Activated CD4-positive, alpha-beta T cell treated with anti-CD3 and anti-CD28 coated beads for 36 hours (primary cell): ENCODE measurements around the gene NAA10. TPM values are rescaled to one million over a fixed set of nuclear protein-coding genes. Genes with fewer than 3 reads are reported as not detected.

ENCODE experiments used
- ATAC-seq: fragments of 200-7000 bp; cut with Tn5 transposase; one replicate; pipeline ENCODE4 v1.10.0; 2021; ENCODE audit warnings: mild to moderate bottlenecking, moderate library complexity
- CTCF ChIA-PET: fragments of 350-600 bp; sonication (Branson Sonifier 250); formaldehyde crosslinking; loops from one replicate; lab custom pipeline; 2021; ENCODE audit warnings: antibody characterized with exemption; lab: Charles Lee
- POLR2A ChIA-PET: fragments of 350-600 bp; sonication (Branson Sonifier 250); formaldehyde crosslinking; loops from one replicate; lab custom pipeline; 2021; ENCODE audit warnings: antibody characterized with exemption, inconsistent platforms; lab: Charles Lee
- DNase-seq: peaks from one replicate; pipeline ENCODE4 v3.0.0-alpha.2; 2020
- H3K27ac Mint-ChIP-seq: one replicate; pipeline ENCODE4 v1.8.0; 2021; ENCODE audit warnings: mixed read lengths
- H3K27me3 Mint-ChIP-seq: one replicate; pipeline ENCODE4 v1.8.0; 2021; ENCODE audit warnings: mixed read lengths
- H3K36me3 Mint-ChIP-seq: one replicate; pipeline ENCODE4 v1.8.0; 2021; ENCODE audit warnings: low read depth, mixed read lengths
- H3K4me1 Mint-ChIP-seq: one replicate; pipeline ENCODE4 v1.8.0; 2021; ENCODE audit warnings: mixed read lengths
- H3K4me3 Mint-ChIP-seq: one replicate; pipeline ENCODE4 v1.8.0; 2021; ENCODE audit warnings: mild to moderate bottlenecking, moderate library complexity, mixed read lengths
- H3K9me3 Mint-ChIP-seq: one replicate; pipeline ENCODE4 v1.8.0; 2021; ENCODE audit warnings: low read depth, mixed read lengths
- intact Hi-C, 2 experiments: fragments of 100-400 bp; cut with DNase I in 1 of 2; cut with micrococcal nuclease in 1 of 2; formaldehyde crosslinking; loops; one replicate each; pipeline versions ENCODE4 v1.14.2 to v1.15.1; 2022 to 2024; cut with DNase I, micrococcal nuclease
- total RNA-seq, 2 experiments: library from RNA; stranded (reverse); gene quantifications; one replicate each; pipeline ENCODE4 v1.2.3, GENCODE V29; 2021

NAA10 gene
- total RNA-seq, 2 experiments from 2014 or later = 108 to 115 TPM

DNA sequence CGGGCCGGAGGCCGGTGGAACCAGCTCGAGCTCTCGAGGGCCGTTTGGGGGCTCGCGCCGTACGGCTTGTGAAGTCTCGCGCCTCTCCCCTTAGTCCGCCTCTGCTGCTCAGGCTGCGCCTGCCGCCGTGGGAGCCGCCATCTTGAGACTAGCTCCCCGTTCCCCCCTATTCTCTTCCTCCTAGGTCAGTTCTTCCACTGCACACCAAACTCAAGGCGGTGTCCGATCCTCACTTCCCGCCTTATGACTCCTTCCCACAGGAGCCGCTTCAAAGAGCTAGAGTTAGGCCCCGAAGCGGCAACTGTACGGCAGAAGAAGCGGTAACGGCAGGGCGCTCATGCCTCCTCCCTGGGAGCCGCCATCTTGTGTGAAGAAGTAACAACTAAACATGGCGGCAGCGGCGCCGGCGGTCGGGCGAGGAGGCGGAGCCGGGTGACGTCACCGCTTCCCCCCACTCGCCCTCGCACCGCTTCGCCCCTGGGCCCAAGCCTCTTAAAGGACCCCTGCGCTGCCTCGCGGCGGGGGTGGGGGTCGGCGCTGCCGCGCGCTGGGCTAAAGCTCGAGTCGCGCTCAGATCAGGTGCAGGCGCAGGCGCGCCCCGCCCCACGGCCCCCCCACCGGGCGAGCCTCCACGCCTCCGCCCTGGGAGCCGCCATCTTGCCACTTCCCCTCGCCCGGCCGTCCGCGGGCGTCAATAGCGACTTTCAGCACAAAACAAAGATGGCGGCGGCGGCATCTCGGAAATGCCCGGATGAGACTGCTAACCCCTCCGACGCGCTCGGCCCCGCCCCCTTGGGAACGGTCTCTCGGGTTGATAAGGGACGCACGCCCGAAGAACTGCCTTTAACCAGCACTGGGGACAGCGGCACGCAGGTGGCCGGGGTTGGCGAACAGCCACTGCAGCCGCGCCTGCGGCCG, 36.9 kb upstream of the NAA10 start, which contains the start of gene HCFC1:
HCFC1 (minus strand) TSS at position 369 of the 918 bp plus-strand sequence. CDS start 978 bp downstream, outside the sequence.
- ChIA-PET CTCF (interaction anchor here (0.6 to 1.0 kb wide), 4 partner anchors 23 to 402 kb away, joined by 3 to 5 read pairs (median 3); no protein-coding TSS in a partner anchor), POLR2A (interaction anchor here (1.1 to 1.7 kb wide), 2 partner anchors 46 to 399 kb away, joined by 4 to 8 read pairs; partner anchors contain the start of gene ARHGAP4)
- H3K36me3 Mint-ChIP-seq = peaks cover 31% of the 10 kb centered on the region
- H3K4me1 Mint-ChIP-seq = peaks cover 31% of the 10 kb centered on the region
- intact Hi-C loops = loop anchor here (1.0 to 10.0 kb wide), 17 partner anchors 13 to 791 kb away; partner anchors contain the start of genes EMD (in 2 of the 2), IDH3G (in 2 of the 2), SSR4 (in 2 of the 2) and ABCD1 (in 1 of the 2)
- peak within 1 kb of the TSS; percentile 94 for H3K4me3 Mint-ChIP-seq
- peak; percentile 34 for ATAC-seq
- DNase-seq = peak; percentile 94
- H3K9me3 Mint-ChIP-seq = no peaks in the 10 kb centered on the region
- H3K27ac Mint-ChIP-seq = peak within 1 kb of the TSS; percentile 100
- H3K27me3 Mint-ChIP-seq = no peaks in the 10 kb centered on the region

DNA sequence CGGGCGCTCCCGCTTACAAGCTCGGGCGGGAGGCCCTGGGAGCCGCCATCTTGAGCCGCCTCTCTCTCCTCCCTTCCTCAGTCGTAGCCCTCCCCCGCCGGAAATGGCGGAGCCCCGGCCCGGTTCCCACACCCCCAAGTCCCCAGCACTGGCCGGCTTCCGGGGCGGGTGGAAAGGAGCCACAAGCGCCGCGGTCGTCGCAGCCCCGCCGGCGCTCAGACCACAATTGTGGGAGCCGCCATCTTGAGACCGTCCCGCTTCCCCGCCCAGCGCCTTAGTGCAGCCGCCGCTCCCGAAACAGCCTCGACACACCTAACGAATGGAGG, 36.2 kb upstream of the NAA10 start:
- intact Hi-C loops = loop anchor here (1.0 to 10.0 kb wide), 10 partner anchors 43 to 791 kb away; partner anchors contain the start of genes IDH3G (in 2 of the 2), SSR4 (in 2 of the 2), ATP6AP1 (in 1 of the 2) and CCNQ (in 1 of the 2)
- no peaks in the 10 kb centered on the region for H3K9me3 Mint-ChIP-seq
- H3K4me3 Mint-ChIP-seq = peak overlapping the region; percentile 94
- peak overlapping the region; percentile 100 for H3K27ac Mint-ChIP-seq
- peaks cover 32% of the 10 kb centered on the region for H3K36me3 Mint-ChIP-seq
- H3K4me1 Mint-ChIP-seq = peaks cover 38% of the 10 kb centered on the region
- POLR2A ChIA-PET = interaction anchor here (0.7 to 1.7 kb wide), 4 partner anchors 13 to 400 kb away, joined by 3 to 8 read pairs (median 4); partner anchors contain the start of gene ARHGAP4
- ATAC-seq = peak; percentile 28
- peak; percentile 92 for DNase-seq
- H3K27me3 Mint-ChIP-seq = no peaks in the 10 kb centered on the region
- CTCF ChIA-PET = interaction anchor here (0.6 to 1.0 kb wide), 3 partner anchors 48 to 402 kb away, joined by 3 to 5 read pairs (median 3); no protein-coding TSS in a partner anchor

DNA sequence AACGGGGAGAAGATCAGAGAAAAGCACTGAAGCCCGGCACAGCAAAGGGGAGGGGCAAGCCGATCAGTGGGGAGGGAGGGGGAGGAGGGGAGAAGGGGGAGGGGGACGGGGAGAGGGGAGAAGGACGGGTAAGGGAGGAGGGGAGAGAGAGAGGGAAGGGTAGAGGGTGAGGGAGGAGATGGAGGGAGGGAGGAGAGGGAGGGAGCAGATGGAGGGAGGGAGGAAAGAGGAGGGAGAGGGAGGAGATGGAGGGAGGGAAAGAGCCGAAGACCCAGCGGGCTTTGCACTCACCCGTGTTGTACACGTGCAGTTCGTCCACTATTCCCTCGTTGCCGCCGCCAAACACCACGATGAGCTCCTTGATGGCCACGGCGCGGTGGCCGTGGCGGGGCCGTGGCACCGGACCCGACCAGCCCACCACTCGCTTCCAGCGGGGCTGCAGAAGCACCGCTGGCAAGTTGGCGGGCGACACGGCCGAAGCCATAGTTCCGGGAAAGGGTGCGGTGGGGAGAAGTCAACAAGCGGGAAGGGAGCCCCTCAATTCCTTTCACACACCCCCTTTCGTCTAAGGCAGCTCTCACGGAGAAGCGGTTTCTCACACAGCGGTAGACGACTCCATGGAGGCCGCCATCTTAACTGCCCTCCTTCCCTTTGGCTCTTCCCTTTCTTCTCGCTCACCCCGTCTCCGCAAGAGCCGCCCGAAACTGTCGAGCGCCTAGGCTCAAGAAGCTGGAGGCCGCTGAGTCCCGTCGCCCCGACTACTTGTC, 35.7 kb upstream of the NAA10 start:
- POLR2A ChIA-PET = interaction anchor here (0.7 to 1.7 kb wide), 4 partner anchors 12 to 400 kb away, joined by 3 to 8 read pairs (median 4); partner anchors contain the start of gene ARHGAP4
- DNase-seq (peak; percentile 63), ATAC-seq (no peak)
- no peaks in the 10 kb centered on the region for H3K9me3 Mint-ChIP-seq
- H3K4me3 Mint-ChIP-seq = peak overlapping the region; percentile 94
- H3K27ac Mint-ChIP-seq = peak overlapping the region; percentile 100
- no peaks in the 10 kb centered on the region for H3K27me3 Mint-ChIP-seq
- intact Hi-C loops = loop anchor here (1.0 to 10.0 kb wide), 10 partner anchors 42 to 792 kb away; partner anchors contain the start of genes IDH3G (in 2 of the 2), SSR4 (in 2 of the 2), ATP6AP1 (in 1 of the 2) and CCNQ (in 1 of the 2)
- H3K4me1 Mint-ChIP-seq = peaks cover 40% of the 10 kb centered on the region
- peaks cover 32% of the 10 kb centered on the region for H3K36me3 Mint-ChIP-seq
- CTCF ChIA-PET = interaction anchor here (0.6 to 1.0 kb wide), 2 partner anchors 47 to 403 kb away, joined by 3 read pairs; no protein-coding TSS in a partner anchor

DNA sequence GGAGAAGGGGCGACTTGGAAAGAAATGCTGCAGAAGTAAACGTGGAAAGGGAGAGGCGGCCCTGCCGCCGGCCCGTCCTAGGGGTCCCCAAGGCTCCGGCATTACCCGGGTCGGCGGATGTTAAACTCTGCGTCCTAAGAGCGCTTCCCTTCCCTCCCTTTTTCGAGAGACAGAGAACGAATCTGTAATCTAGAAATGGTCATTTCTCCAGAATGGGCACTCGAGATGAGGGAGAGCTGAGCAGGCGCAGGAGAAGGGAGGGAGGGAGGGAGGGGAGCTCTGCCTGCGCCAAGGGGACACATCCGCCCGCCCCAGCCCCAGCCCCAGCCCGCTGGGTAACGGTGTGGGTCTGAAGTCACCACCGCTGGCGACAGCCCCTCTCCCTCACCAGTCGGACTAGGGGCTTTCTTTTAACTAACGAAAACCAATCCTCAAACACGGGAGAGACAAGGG, 35.1 kb upstream of the NAA10 start:
- CTCF ChIA-PET = no interaction called here
- Mint-ChIP-seq H3K9me3 (no peaks in the 10 kb centered on the region), H3K27me3 (no peaks in the 10 kb centered on the region), H3K4me1 (peaks cover 44% of the 10 kb centered on the region), H3K36me3 (peaks cover 32% of the 10 kb centered on the region), H3K4me3 (peak overlapping the region; percentile 94), H3K27ac (peak overlapping the region; percentile 86)
- intact Hi-C loops = loop anchor here (2.0 to 10.0 kb wide), 7 partner anchors 51 to 792 kb away; partner anchors contain the start of genes ATP6AP1 (in 1 of the 2), CCNQ (in 1 of the 2), DKC1 (in 1 of the 2) and EMD (in 1 of the 2)
- ATAC-seq (no peak), DNase-seq (peak; percentile 47)
- POLR2A ChIA-PET = no interaction called here

DNA sequence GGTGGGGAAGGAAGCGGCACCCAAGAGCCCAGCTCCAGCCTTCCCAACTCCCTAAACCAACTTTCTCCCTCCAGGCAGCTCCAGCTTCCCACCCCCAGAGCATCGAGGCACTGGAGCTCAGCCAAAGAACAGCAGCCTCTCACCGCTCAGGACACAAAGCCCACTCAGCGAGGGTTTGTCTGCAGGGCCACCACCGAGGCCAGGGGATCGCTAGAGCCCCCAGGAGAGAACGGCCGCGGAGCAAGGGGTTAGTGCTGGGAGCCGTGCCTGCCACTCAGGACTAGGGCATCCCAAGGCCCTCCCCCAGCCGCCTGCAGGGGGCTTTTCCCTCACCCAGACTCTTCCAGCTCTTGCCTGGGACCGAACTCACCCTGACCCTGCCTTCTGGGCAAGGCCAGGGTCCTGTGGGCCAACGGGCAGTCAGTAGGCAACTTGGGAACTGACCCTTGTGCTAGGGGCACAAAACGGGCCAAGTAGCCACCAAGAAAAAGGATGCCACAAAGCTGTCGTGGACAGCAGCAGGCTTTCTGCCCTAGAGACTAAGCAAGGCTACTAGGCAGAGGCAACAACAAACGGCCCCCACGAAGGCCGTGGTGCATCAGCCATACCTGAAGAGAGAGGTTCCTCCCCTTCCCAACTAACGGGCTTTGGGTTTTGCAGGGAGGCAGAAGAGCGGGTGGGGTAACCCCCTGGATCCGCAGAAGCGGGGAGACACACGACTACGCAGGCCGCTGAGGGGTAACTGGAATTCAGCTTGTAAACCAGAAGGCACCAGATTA, 34.5 kb upstream of the NAA10 start:
- CTCF ChIA-PET = interaction anchor here (0.6 to 3.7 kb wide), 6 partner anchors 22 to 548 kb away, joined by 3 to 19 read pairs (median 4); partner anchors contain the start of genes IDH3G and SSR4
- peaks cover 36% of the 10 kb centered on the region for H3K36me3 Mint-ChIP-seq
- POLR2A ChIA-PET = interaction anchor here (3.1 kb wide), 1 partner anchor 44 kb away, joined by 12 read pairs; the partner anchor contains the start of gene ARHGAP4
- peaks cover 40% of the 10 kb centered on the region for H3K4me1 Mint-ChIP-seq
- H3K27me3 Mint-ChIP-seq = no peaks in the 10 kb centered on the region
- H3K4me3 Mint-ChIP-seq = peak overlapping the region; percentile 94
- peak overlapping the region; percentile 86 for H3K27ac Mint-ChIP-seq
- ATAC-seq = no peak
- intact Hi-C loops = no loop called here
- H3K9me3 Mint-ChIP-seq = no peaks in the 10 kb centered on the region
- no peak for DNase-seq

DNA sequence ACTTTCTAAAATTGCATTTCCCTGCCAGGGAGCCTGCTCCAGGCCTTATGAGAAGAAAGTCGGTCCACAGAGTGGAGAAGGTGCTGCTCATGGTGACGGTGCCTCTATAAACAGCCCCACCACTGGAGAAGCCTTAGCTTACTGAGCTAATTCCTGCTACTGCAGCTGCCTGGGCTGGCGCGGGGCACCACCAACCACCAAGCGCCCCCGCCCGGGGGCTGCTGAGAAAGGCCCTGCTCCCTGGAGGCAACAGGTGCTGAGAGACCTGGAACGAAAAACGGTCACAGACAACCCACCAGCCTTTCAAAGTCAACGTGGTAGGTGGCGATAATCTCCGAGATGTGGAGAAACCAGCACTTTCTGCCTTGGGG, 33.9 kb upstream of the NAA10 start:
- Mint-ChIP-seq H3K9me3 (no peaks in the 10 kb centered on the region), H3K27ac (peak overlapping the region; percentile 78), H3K4me1 (peaks cover 36% of the 10 kb centered on the region), H3K36me3 (peaks cover 36% of the 10 kb centered on the region), H3K4me3 (peak overlapping the region; percentile 94), H3K27me3 (no peaks in the 10 kb centered on the region)
- DNase-seq (peak; percentile 64), ATAC-seq (no peak)
- intact Hi-C loops = no loop called here
- CTCF ChIA-PET = interaction anchor here (0.6 to 3.7 kb wide), 7 partner anchors 21 to 548 kb away, joined by 3 to 19 read pairs (median 3); partner anchors contain the start of genes IDH3G and SSR4
- POLR2A ChIA-PET = interaction anchor here (3.1 kb wide), 1 partner anchor 43 kb away, joined by 12 read pairs; the partner anchor contains the start of gene ARHGAP4

DNA sequence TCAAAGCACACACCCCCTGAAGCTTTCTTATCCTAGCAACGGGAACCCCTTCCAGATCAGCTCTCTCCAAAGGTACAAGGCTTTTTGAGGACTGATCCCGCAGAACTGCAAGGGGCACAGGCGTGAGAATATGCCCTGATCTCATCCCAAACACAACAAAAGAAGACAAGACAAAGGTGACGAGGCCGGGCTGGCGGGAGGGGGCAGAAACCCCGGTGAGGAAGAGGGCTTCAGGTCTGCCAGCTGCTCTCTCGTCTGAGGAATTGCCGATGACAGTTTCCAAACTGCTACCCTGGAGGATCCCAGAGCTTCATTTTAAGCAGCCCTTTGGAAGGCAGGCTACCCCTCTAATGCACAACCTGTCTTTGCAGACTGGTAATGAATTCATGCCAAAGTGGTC, 33.4 kb upstream of the NAA10 start:
- peak overlapping the region; percentile 94 for H3K4me3 Mint-ChIP-seq
- ChIA-PET CTCF (interaction anchor here (1.1 to 3.7 kb wide), 5 partner anchors 16 to 46 kb away, joined by 3 to 19 read pairs (median 3); no protein-coding TSS in a partner anchor), POLR2A (interaction anchor here (1.4 to 3.1 kb wide), 2 partner anchors 43 to 411 kb away, joined by 3 to 12 read pairs; partner anchors contain the start of genes ARHGAP4 and EMD)
- intact Hi-C loops = no loop called here
- no peaks in the 10 kb centered on the region for H3K9me3 Mint-ChIP-seq
- H3K27me3 Mint-ChIP-seq = no peaks in the 10 kb centered on the region
- H3K4me1 Mint-ChIP-seq = peaks cover 34% of the 10 kb centered on the region
- peaks cover 35% of the 10 kb centered on the region for H3K36me3 Mint-ChIP-seq
- H3K27ac Mint-ChIP-seq = peak overlapping the region; percentile 96
- no peak for DNase-seq
- ATAC-seq = no peak

DNA sequence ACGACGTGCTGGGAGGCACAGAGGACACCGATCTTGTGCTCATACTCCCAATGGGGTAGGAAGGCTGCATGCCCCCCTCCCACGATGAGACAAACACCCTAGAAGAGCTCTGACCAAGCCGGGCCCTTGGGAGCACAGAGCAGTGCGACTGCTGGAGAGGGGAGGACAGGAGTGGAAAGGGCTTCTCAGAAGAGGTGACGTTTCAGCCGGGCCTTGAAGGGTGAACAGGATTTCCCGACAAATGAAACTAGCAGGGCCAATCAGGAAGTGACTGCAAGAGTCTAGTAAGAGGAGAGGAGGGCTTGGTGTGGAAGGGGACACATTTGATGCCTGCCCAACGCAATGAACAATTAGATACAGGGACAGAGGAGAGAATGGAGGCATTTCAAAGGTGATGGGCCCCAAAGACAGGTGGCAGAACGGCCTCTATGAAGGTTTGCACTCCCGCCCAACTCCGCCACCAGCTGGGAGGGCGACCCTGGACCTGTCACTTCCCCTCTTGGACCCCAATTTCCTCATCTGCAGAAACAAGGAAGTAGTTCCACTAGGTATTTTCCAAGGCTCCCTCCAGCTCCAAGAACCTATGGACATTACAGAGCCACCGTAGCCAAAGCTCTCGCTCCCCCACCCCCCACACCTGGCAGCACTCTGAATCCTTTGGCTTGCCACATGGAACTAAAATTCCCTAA, 32.8 kb upstream of the NAA10 start:
- H3K4me1 Mint-ChIP-seq = peaks cover 34% of the 10 kb centered on the region
- peak overlapping the region; percentile 96 for H3K27ac Mint-ChIP-seq
- H3K36me3 Mint-ChIP-seq = peaks cover 35% of the 10 kb centered on the region
- CTCF ChIA-PET = interaction anchor here (0.8 to 3.7 kb wide), 10 partner anchors 15 to 344 kb away, joined by 3 to 19 read pairs (median 3); no protein-coding TSS in a partner anchor
- H3K27me3 Mint-ChIP-seq = no peaks in the 10 kb centered on the region
- POLR2A ChIA-PET = interaction anchor here (0.7 to 3.1 kb wide), 7 partner anchors 15 to 411 kb away, joined by 3 to 12 read pairs (median 3); partner anchors contain the start of genes ARHGAP4, EMD and MECP2
- DNase-seq (peak; percentile 65), ATAC-seq (peak; percentile 10)
- H3K9me3 Mint-ChIP-seq = no peaks in the 10 kb centered on the region
- intact Hi-C loops = loop anchor here in 1 of 2 experiments (1.0 kb wide), 2 partner anchors 173 to 243 kb away; partner anchors contain the start of genes ABCD1, BCAP31, IDH3G and SSR4
- H3K4me3 Mint-ChIP-seq = peak overlapping the region; percentile 94
